Measurements from ENCODE around the gene POLR1B.
"Not testable (repeated sequence)": the region's sequence is repeated elsewhere in the genome, so short reads cannot be mapped to it uniquely, and the experiment has no call there.

Gene POLR1B

GRCh38 chr2:112541315-112542122 is 746 bp upstream of the POLR1B start:
- DNase-seq: peak in 2 of 5 donors; percentile 25 to 81

DNA sequence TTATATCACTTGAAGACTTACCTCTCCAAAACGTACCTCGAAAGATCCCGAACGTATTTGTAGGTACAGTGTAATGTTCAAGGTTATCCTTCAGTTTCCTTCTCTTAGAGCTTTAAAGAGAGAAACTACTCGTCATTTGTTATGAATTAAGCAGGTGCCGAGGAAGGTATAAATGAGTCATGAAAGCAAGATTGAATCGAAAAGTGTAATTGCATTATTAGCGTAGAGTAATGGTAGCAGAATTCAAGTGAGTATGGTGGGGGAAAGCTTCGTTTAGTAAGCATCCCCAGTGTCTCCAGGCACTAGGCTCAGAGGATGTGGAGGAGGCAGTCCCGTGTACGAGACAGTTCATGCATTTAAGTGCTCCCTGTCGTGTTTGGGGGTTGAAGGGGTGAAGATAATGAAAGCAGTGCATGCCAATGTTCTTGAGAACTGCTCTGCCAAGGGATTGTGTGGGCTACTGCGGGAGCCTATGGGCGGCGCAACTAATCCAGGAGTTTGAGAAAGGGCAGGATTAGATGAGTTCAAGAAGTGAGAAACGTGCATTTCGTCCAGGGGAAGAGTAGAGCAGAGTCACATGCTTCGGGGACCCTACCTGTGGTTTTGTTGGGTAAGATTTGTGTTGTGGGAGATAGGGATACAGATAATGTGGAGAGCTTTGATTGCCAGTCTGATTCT is 858 bp downstream of the POLR1B start:
- DNase-seq: peak in 1 of 5 donors; percentile 33

DNA sequence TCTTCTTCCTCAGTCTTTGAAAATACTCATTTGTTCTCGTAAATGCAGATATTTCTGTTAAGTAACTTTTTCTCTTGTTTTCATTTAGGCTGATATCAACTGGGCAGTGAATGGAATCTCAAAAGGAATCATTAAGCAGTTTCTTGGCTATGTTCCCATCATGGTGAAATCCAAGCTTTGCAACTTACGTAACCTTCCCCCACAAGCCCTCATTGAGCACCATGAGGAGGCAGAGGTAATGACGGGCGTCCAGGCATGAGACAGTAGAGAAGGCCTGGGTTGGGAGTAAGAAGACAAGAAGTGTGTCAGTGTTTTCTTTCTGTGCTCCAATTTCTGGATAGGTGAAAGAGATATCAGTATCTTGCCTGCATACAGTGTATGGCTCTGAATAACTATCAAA is 5.1 kb downstream of the POLR1B start:
- no peak for DNase-seq

GRCh38 chr2:112548980-112549379 is 6.7 kb downstream of the POLR1B start:
- no peak for DNase-seq

DNA sequence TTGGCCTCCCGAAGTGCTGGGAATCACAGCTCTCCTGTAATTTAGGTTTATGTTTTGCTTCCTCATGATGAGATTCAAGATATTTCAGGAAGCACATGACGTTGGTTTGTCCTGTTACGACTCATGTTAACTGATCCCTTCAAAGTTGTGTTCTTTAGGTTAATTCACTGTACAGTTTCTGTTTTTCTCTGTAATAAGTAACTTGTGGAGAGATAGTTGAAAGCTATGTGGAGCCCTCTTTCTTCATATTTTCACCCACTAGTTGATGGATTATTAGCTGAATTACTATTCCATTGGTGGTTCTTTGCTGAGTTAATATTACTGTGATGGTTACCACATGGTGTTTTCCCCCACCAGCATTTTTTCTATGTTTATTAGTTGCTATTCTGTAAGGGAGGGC is 23.8 kb downstream of the POLR1B start:
- peak in 1 of 5 donors; percentile 56 for DNase-seq

DNA sequence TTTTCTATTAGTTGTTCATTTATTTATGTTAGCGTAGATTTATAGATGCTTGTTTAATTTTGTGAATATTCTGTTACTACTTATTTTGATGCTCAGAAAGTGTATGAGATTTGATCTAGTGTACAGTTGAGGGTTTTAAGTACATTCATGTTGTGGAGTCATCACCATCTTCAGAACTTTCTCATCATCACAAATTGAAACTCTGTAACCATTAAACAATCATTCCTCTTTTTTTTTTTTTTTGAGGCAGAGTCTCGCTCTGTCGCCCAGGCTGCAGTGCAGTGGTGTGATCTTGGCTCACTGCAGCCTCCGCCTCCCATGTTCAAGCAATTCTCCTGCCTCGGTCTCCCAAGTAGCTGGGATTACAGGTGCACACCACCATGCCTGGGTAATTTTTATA is 24.2 kb downstream of the POLR1B start:
- DNase-seq: not testable (repeated sequence)

DNA sequence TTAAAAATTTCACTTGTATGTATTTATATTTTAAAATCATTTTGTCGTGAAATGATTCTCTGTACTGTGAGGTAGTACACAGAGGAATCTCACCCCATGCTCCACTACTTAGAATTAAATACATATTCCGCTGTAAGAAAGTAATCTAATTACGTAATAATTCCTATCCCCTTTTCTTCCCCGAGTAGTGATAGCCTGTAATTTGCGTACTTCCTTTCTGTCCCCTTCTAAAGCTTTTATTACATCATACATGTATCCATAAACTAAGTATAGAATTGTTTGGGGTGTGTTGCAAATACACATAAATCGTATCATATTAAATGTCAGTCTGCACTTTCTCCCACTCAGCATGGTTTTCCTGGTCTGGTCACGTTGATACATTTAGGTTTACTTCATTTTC is 29.7 kb downstream of the POLR1B start:
- DNase-seq: no peak

- DNase-seq: no peak
Measured at GRCh38 chr2:112577756-112578155, 35.5 kb downstream of the POLR1B start.

DNA sequence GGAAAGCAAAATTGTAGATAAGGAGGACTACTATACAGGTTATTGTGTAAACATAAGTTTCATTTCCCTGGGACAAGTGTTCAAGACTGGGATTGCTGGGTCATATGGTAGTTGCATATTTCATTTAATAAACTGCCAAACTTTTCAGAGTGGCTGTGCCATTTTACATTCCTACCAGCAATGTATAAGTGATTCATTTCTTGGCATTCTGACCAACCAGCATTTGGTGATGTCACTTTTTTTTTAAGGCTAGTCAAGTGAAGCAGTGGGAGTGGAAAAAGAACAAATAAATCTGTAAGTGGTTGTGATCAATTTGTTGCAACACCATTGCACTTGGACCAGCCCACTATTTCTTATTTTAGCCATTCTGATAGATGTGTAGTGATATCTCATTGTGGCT is 37.0 kb downstream of the POLR1B start:
- DNase-seq: no peak

GRCh38 chr2:112580084-112580483 is 37.8 kb downstream of the POLR1B start:
- DNase-seq: no peak

GRCh38 chr2:112582314-112582746 is 40.1 kb downstream of the POLR1B start:
- peak in 3 of 5 donors; percentile 13 to 68 (median 27) for DNase-seq

GRCh38 chr2:112583497-112584133 is 41.4 kb downstream of the POLR1B start:
- peak in 1 of 5 donors; percentile 34 for DNase-seq

DNA sequence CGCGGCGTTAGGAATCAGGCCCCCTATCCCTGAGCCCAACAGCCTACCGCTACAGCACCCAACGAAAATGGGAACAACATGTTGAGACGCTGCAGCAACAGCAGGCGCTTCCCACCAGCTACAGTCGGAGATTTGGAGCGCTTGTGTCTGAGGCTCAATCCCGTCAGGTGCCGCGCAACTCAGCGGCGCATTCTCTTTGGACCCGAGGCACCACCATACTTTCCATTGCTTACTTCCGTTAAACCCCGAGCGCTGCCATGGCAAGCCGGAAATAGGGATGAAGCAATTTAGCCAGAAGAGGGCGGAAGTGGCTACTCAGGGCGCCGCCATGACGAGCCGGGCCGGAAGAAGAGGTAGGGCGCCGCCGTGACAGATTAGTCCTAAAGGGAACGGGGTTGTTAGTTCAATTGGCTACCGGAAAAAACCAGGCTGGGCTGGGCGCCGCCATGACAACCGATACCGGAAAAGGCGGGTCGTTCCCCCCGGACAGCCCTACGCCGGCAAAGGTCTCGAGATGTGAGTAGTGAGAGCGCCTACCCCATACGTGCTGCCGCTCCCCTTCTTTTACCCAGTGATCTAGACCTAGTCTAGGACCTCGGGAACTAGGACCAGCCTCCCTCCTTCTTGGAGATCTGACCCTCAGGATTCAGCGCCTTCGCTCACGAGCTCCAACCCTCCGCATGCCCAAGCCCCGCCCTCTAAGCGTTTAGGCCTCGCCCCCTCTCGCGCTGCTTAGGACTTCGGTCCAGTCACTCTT is 42.0 kb downstream of the POLR1B start, which contains the start of gene CHCHD5:
Gene CHCHD5 (plus strand): TSS at position 476 of the 757 bp plus-strand sequence. CDS start 39 bp downstream, at position 515.
- DNase-seq: peak; percentile 83 to 98 (median 93)

DNA sequence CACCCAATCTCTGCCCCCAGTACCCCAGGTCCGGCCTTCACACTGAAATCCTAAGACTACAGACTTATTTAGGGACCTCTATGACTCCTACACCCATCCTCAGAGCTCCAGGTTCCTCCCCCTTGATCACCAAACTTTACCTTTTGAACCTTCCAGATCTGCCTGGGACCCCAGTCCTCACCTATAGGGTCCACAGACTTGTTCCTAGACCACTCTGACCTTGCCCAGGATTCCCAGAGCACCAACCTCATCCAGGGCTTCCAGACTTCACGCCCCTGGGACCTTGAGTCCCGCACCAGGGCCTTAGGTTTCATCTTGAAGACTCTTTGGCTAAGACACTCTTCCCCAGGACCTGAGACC is 42.6 kb downstream of the POLR1B start:
- DNase-seq: no peak

- no peak for DNase-seq
Measured at GRCh38 chr2:112585400-112585799, 43.1 kb downstream of the POLR1B start.

DNA sequence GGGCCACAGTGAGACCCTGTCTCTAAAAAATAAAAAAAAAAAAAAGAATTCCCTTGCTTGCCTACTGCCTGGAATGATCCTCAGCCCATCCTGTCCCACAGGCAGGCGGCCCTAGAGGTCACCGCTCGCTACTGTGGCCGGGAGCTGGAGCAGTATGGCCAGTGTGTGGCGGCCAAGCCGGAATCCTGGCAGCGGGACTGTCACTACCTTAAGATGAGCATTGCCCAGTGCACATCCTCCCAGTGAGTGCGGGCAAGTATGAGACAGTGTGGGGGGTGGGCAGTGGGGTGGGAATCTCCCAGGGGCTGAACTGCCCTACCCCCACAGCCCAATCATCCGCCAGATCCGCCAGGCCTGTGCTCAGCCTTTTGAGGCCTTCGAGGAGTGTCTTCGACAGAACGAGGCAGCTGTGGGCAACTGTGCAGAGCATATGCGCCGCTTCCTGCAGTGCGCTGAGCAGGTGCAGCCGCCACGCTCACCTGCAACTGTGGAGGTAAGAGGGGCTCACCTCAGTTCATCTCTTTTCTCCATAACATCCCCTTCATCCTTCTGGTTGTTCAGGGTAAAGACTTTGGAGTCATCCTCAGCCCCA is 43.7 kb downstream of the POLR1B start:
- no peak for DNase-seq

DNA sequence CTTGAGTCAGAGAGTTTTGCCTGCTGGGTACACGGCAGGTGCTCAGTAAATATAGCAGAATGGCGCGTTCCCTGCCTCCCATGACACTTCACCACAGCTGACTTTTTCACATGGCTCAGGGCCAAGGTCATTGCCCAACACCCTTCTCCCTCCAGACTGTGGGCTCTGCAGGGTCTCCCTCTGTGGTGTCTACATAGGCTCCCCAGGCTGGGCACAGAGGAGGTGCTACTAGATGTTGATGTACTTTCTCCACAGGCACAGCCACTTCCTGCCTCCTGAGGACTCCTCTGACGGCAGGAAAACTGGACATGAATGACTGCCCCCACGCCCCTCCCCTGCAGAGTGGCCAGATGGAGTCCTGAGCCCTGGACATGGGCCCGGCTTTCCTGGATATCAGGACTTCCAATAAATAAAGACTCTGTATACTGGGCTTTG is 46.4 kb downstream of the POLR1B start:
- DNase-seq: no peak

GRCh38 chr2:112591413-112591812 is 49.1 kb downstream of the POLR1B start:
- DNase-seq: no peak

DNA sequence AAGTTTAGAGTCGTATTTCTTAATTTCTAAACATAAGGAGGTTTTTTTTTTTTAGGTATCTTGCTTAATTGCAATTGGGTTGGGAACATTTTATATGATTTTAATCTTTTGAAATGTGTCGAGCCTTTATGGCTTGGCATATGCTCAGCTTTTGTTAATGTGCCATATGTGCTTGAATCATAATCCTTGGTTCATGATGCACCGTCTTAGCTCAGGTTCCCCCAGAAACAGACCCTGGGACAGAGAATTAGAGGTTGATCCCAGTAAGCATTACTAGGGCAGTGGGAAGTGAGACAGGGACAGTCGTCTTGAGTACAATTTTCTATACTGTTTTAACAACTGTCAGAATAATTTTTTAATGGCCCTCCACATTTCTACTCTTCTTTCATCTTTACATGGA is 51.5 kb downstream of the POLR1B start:
- no peak for DNase-seq

- DNase-seq: no peak
Measured at GRCh38 chr2:112597537-112598322, 55.5 kb downstream of the POLR1B start.

- no peak for DNase-seq
Measured at GRCh38 chr2:112600634-112601033, 58.4 kb downstream of the POLR1B start.

GRCh38 chr2:112601754-112602153 is 59.5 kb downstream of the POLR1B start:
- DNase-seq: no peak
